GM18508 (cell line): ENCODE data around the gene LYZ.
"Not testable (repeated sequence)": the region's sequence is repeated elsewhere in the genome, so short reads cannot be mapped to it uniquely, and the experiment has no call there.

ENCODE experiments used
- ATAC-seq: cut with Tn5 transposase; IDR thresholded peaks from one replicate; pipeline ENCODE4 v1.9.1; 2021; ENCODE audit warnings: moderate number of reproducible peaks; ENCODE audit not compliant: insufficient read depth, unreplicated experiment

LYZ gene

GRCh38 chr12:69348162-69348938 lies at the start of gene LYZ:
Gene LYZ, plus strand, starts transcription at chr12:69348381. Its CDS starts 28 bp downstream, at chr12:69348409.
- ATAC-seq, result no peak

GRCh38 chr12:69298947-69299346 lies 49.2 kb upstream of the LYZ start:
- ATAC-seq, result no peak

GRCh38 chr12:69304284-69304683 lies 43.9 kb upstream of the LYZ start:
- ATAC-seq, result no peak

- no peak for ATAC-seq
These were observed 38.7 kb upstream of the LYZ start for GRCh38 chr12:69309461-69309860.

- ATAC-seq, result no peak
These were observed 35.0 kb upstream of the LYZ start for GRCh38 chr12:69313209-69313608.

- not testable (repeated sequence) for ATAC-seq
These were observed 31.4 kb upstream of the LYZ start for GRCh38 chr12:69316784-69317183.

- ATAC-seq, result not testable (repeated sequence)
These were observed 30.9 kb upstream of the LYZ start for GRCh38 chr12:69317233-69317632.

GRCh38 chr12:69318225-69318624 lies 30.0 kb upstream of the LYZ start:
- no peak for ATAC-seq

- ATAC-seq, result no peak
These were observed 26.8 kb upstream of the LYZ start for GRCh38 chr12:69321351-69321750.

GRCh38 chr12:69324797-69325466 lies 23.2 kb upstream of the LYZ start:
- peak; percentile 89 for ATAC-seq

- no peak for ATAC-seq
These were observed 19.8 kb upstream of the LYZ start for GRCh38 chr12:69328426-69328825.

- ATAC-seq, result no peak
These were observed 18.3 kb upstream of the LYZ start for GRCh38 chr12:69329669-69330428.

- ATAC-seq, result no peak
These were observed 17.4 kb upstream of the LYZ start for GRCh38 chr12:69330475-69331473.

GRCh38 chr12:69331519-69331908 lies 16.7 kb upstream of the LYZ start:
- no peak for ATAC-seq

GRCh38 chr12:69331909-69332684 lies 16.1 kb upstream of the LYZ start:
- no peak for ATAC-seq

- no peak for ATAC-seq
These were observed 15.3 kb upstream of the LYZ start for GRCh38 chr12:69332815-69333358.

- no peak for ATAC-seq
These were observed 14.0 kb upstream of the LYZ start for GRCh38 chr12:69334158-69334557.

- no peak for ATAC-seq
These were observed 10.7 kb upstream of the LYZ start for GRCh38 chr12:69337311-69338090.
